GM06990 (cell line): ENCODE data around the gene BLNK.
A peak's percentile ranks its signal among the peaks of the same experiment; 100 is the strongest.

ENCODE experiments used
- DNase-seq: peaks from one replicate; pipeline ENCODE4 v3.0.0-alpha.2; 2011; ENCODE audit not compliant: insufficient read length; ENCODE audit errors: extremely low read depth
- H3K27me3 ChIP-seq: replicated peaks from 2 replicates; pipeline ENCODE4 v1.6.0; 2011; ENCODE audit warnings: low read length; ENCODE audit not compliant: control insufficient read depth, insufficient read depth
- H3K36me3 ChIP-seq: 2 replicates; pipeline ENCODE4 v1.5.1; 2011; ENCODE audit warnings: low read length; ENCODE audit not compliant: control insufficient read depth, insufficient read depth
- H3K4me3 ChIP-seq: replicated peaks from 2 replicates; pipeline ENCODE4 v1.5.1; 2011; ENCODE audit warnings: low read depth, mild to moderate bottlenecking, control low read depth, low read length
- CTCF ChIP-seq: IDR thresholded peaks from 2 replicates; pipeline ENCODE4 v1.5.1; 2011; ENCODE audit warnings: low read length, control low read depth, mild to moderate bottlenecking, inconsistent platforms; ENCODE audit not compliant: insufficient read depth, poor library complexity, severe bottlenecking

The BLNK gene

GRCh38 chr10:96249264-96249663, 22.1 kb downstream of the BLNK start:
- no peak overlapping the region for H3K4me3 ChIP-seq
- no peaks in the 10 kb centered on the region for H3K27me3 ChIP-seq
- TF ChIP-seq CTCF, result no peak
- H3K36me3 ChIP-seq, result peaks cover 3% of the 10 kb centered on the region
- no peak for DNase-seq

- no peak overlapping the region; the same call in 1 of the 2 replicates for H3K4me3 ChIP-seq
- peaks cover 16% of the 10 kb centered on the region for H3K36me3 ChIP-seq
- DNase-seq, result peak; percentile 70
- no peaks in the 10 kb centered on the region for H3K27me3 ChIP-seq
- no peak for TF ChIP-seq CTCF
Observed at GRCh38 chr10:96244354-96244753, 27.0 kb downstream of the BLNK start.

GRCh38 chr10:96243296-96243695, 28.1 kb downstream of the BLNK start:
- TF ChIP-seq CTCF, result no peak
- DNase-seq, result no peak
- Histone ChIP-seq H3K36me3 (peaks cover 20% of the 10 kb centered on the region), H3K27me3 (no peaks in the 10 kb centered on the region), H3K4me3 (no peak overlapping the region)

- no peak for DNase-seq
- H3K27me3 ChIP-seq, result no peaks in the 10 kb centered on the region
- H3K36me3 ChIP-seq, result peaks cover 24% of the 10 kb centered on the region
- TF ChIP-seq CTCF, result no peak
- H3K4me3 ChIP-seq, result no peak overlapping the region
Observed at GRCh38 chr10:96242822-96243221, 28.5 kb downstream of the BLNK start.

GRCh38 chr10:96238646-96239623, 32.4 kb downstream of the BLNK start:
- TF ChIP-seq CTCF, result no peak
- DNase-seq, result no peak
- Histone ChIP-seq H3K36me3 (peaks cover 44% of the 10 kb centered on the region), H3K27me3 (no peaks in the 10 kb centered on the region), H3K4me3 (no peak overlapping the region)
